NCI-H2171 treated with DMSO at 0.1 percent for 48 hours (cell line): ENCODE results near the gene CALN1.
"Not testable (repeated sequence)": the region's sequence is repeated elsewhere in the genome, so short reads cannot be mapped to it uniquely, and the experiment has no call there.

Source experiments
- DNase-seq: peaks from one replicate; lab custom pipeline; 2025; lab: John Stamatoyannopoulos, UW

The CALN1 gene

GRCh38 chr7:71867626-71868025 is 544.5 kb downstream of the CALN1 start:
- DNase-seq: no peak

GRCh38 chr7:71865172-71865571 is 547.0 kb downstream of the CALN1 start:
- DNase-seq: no peak

GRCh38 chr7:71864130-71864529 is 548.0 kb downstream of the CALN1 start:
- no peak for DNase-seq

GRCh38 chr7:71860572-71860971 is 551.6 kb downstream of the CALN1 start:
- DNase-seq: no peak

- no peak for DNase-seq
Observed at GRCh38 chr7:71857338-71857737, 554.8 kb downstream of the CALN1 start.

- no peak for DNase-seq
Observed at GRCh38 chr7:71854546-71855397, 557.4 kb downstream of the CALN1 start.

- no peak for DNase-seq
Observed at GRCh38 chr7:71851776-71852498, 560.2 kb downstream of the CALN1 start.

GRCh38 chr7:71846160-71846559 is 566.0 kb downstream of the CALN1 start:
- no peak for DNase-seq

GRCh38 chr7:71843676-71844075 is 568.5 kb downstream of the CALN1 start:
- peak; percentile 28 for DNase-seq

- no peak for DNase-seq
Observed at GRCh38 chr7:71842786-71843185, 569.4 kb downstream of the CALN1 start.

GRCh38 chr7:71842381-71842780 is 569.8 kb downstream of the CALN1 start:
- DNase-seq: peak; percentile 85

GRCh38 chr7:71835056-71835455 is 577.1 kb downstream of the CALN1 start:
- DNase-seq: no peak

- DNase-seq: no peak
Observed at GRCh38 chr7:71829515-71829914, 582.6 kb downstream of the CALN1 start.

GRCh38 chr7:71828361-71828760 is 583.8 kb downstream of the CALN1 start:
- DNase-seq: no peak

- no peak for DNase-seq
Observed at GRCh38 chr7:71826141-71826540, 586.0 kb downstream of the CALN1 start.

GRCh38 chr7:71824006-71824760 is 588.0 kb downstream of the CALN1 start:
- DNase-seq: no peak

GRCh38 chr7:71822406-71822805 is 589.7 kb downstream of the CALN1 start:
- not testable (repeated sequence) for DNase-seq

- no peak for DNase-seq
Observed at GRCh38 chr7:71817916-71818315, 594.2 kb downstream of the CALN1 start.

- DNase-seq: no peak
Observed at GRCh38 chr7:71808115-71808514, 604.0 kb downstream of the CALN1 start.

- DNase-seq: no peak
Observed at GRCh38 chr7:71804256-71804655, 607.9 kb downstream of the CALN1 start.

- no peak for DNase-seq
Observed at GRCh38 chr7:71801976-71802375, 610.2 kb downstream of the CALN1 start.

GRCh38 chr7:71800321-71800720 is 611.8 kb downstream of the CALN1 start:
- DNase-seq: no peak

GRCh38 chr7:71795410-71795809 is 616.7 kb downstream of the CALN1 start:
- no peak for DNase-seq
